Common myeloid progenitor, CD34-positive (primary cell): ENCODE data around the gene CADPS2.

Experiments used
- CTCF ChIA-PET: fragments of 350-600 bp; sonication (Branson Sonifier 250); formaldehyde crosslinking; loops from one replicate; lab custom pipeline; 2021; ENCODE audit warnings: antibody characterized with exemption; lab: Charles Lee
- POLR2A ChIA-PET: fragments of 350-600 bp; sonication (Branson Sonifier 250); formaldehyde crosslinking; loops from one replicate; lab custom pipeline; 2021; ENCODE audit warnings: antibody characterized with exemption; lab: Charles Lee
- DNase-seq, 3 donors: peaks; one replicate each; pipeline versions ENCODE4 v3.0.0 to v3.0.0-alpha.2; 2013
- H3K27ac ChIP-seq, 2 experiments: 1 replicate in 1 of 2; 2 replicates in 1 of 2; pipeline ENCODE4 v1.7.0; 2013; ENCODE audit warnings: inconsistent platforms in 2 of 2, low read length in 2 of 2, mild to moderate bottlenecking in 2 of 2, low read depth in 1 of 2, moderate library complexity in 1 of 2; ENCODE audit not compliant: severe bottlenecking in 2 of 2, insufficient read depth in 1 of 2, poor library complexity in 1 of 2
- H3K27me3 ChIP-seq, 5 experiments: replicated peaks in 2 of 5; 1 replicate in 3 of 5; 2 replicates in 2 of 5; pipeline versions ENCODE4 v1.6.1 to v1.7.0; 2013; ENCODE audit warnings: low read length in 4 of 5, mild to moderate bottlenecking in 2 of 5, moderate library complexity in 2 of 5, inconsistent platforms in 1 of 5; ENCODE audit not compliant: insufficient read depth in 5 of 5, control insufficient read depth in 4 of 5
- H3K36me3 ChIP-seq, 4 experiments: 1 replicate in 2 of 4; 2 replicates in 2 of 4; pipeline versions ENCODE4 v1.6.1 to v1.7.0; 2013; ENCODE audit warnings: low read length in 3 of 4, control low read depth in 1 of 4, mild to moderate bottlenecking in 1 of 4; ENCODE audit not compliant: control insufficient read depth in 4 of 4, insufficient read depth in 4 of 4
- H3K4me1 ChIP-seq, 4 experiments: 1 replicate in 3 of 4; 2 replicates in 1 of 4; pipeline versions ENCODE4 v1.6.1 to v1.7.1; 2013; ENCODE audit warnings: low read length in 3 of 4, mild to moderate bottlenecking in 3 of 4, control low read depth in 1 of 4, inconsistent platforms in 1 of 4, moderate library complexity in 1 of 4; ENCODE audit not compliant: control insufficient read depth in 4 of 4, insufficient read depth in 4 of 4; ENCODE audit errors: control extremely low read depth in 1 of 4
- H3K4me3 ChIP-seq, 7 experiments: 1 replicate in 4 of 7; 2 replicates in 3 of 7; pipeline versions ENCODE4 v1.5.1 to v1.7.0; 2013; ENCODE audit warnings: mild to moderate bottlenecking in 7 of 7, low read length in 6 of 7, moderate library complexity in 6 of 7, inconsistent platforms in 2 of 7, low read depth in 2 of 7, control low read depth in 1 of 7; ENCODE audit not compliant: insufficient read depth in 4 of 7, control insufficient read depth in 1 of 7; ENCODE audit errors: extremely low read depth in 1 of 7
- H3K9me3 ChIP-seq, 5 experiments: 1 replicate in 4 of 5; 2 replicates in 1 of 5; pipeline versions ENCODE4 v1.6.1 to v1.7.1; 2013; ENCODE audit warnings: low read length in 4 of 5, mild to moderate bottlenecking in 2 of 5, inconsistent platforms in 1 of 5, low read depth in 1 of 5, moderate library complexity in 1 of 5; ENCODE audit not compliant: control insufficient read depth in 4 of 5, insufficient read depth in 2 of 5; ENCODE audit errors: control extremely low read depth in 1 of 5
- WGBS: methylation state at CpG from one replicate; pipeline ENCODE4 v1.1.5; 2013; ENCODE audit not compliant: insufficient coverage; 5-methylcytosine and 5-hydroxymethylcytosine counted together

The CADPS2 gene

DNA sequence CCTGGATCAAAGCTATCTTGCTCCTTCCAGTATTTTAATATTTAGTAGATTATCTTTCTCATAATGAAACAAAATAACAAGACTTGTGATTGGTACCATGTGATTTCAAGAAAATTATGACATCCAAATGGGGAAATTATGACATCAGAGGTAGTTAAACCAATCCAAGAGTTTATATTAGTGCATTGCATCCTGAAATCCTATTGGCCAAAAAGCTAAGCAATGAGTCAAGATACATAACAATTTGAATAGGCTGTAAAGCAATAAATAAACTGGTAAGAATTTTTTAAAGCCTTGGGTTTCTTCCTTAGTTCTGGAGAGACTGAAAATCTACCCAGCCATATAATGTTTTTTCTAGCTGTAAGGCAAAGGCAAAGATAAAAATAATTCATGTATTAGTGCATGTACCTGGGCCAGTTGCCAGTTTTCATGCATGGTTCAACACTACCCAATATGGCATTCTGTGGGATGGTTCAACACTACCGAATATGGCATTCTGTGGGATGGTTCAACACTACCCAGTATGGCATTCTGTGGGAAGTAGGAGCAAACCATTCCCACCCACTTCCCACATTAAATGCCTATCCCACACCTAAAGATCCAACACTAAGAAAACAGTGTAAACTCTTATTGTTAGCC is 183.3 kb downstream of the CADPS2 start, which contains the start of gene RNF148:
Gene RNF148 (minus strand): TSS at position 51 of the 639 bp plus-strand sequence. CDS start 172 bp downstream, outside the sequence.
- no peak for DNase-seq
- H3K9me3 ChIP-seq = no peaks in the 10 kb centered on the region
- CTCF ChIA-PET = no interaction called here
- WGBS = 100% methylated on average over 1 of the region's 1 CpG
- H3K27me3 ChIP-seq = no peaks in the 10 kb centered on the region
- no peaks in the 10 kb centered on the region for H3K4me1 ChIP-seq
- H3K36me3 ChIP-seq = no peaks in the 10 kb centered on the region
- POLR2A ChIA-PET = no interaction called here
- no peak within 1 kb of the TSS for H3K4me3 ChIP-seq
- H3K27ac ChIP-seq = no peak within 1 kb of the TSS

DNA sequence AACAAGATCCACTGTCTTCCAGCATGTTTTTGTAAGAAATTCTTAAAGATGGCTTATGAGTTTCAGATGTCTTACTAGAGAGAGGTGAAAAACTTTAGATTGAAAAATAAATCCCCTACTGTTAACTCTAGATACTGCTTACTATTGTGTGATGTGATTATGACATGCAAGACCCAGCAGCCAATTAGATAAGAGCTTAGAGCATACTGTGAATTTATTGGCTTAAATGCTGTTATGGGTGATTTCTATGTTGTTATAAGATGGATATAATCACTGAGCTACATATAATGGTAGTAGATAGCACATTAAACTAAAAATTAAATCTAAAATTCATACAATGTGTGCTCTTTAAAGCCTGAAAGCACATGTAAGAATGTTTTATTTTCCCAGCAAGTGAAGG is 187.2 kb downstream of the CADPS2 start, which contains the start of gene RNF133:
Gene RNF133 (minus strand): TSS at position 101 of the 400 bp plus-strand sequence. CDS start 199 bp downstream, outside the sequence.
- no peak for DNase-seq
- Histone ChIP-seq H3K27me3 (no peaks in the 10 kb centered on the region), H3K4me3 (no peak within 1 kb of the TSS), H3K27ac (no peak within 1 kb of the TSS), H3K36me3 (no peaks in the 10 kb centered on the region), H3K9me3 (no peaks in the 10 kb centered on the region), H3K4me1 (no peaks in the 10 kb centered on the region)
- CTCF ChIA-PET = no interaction called here
- POLR2A ChIA-PET = no interaction called here

DNA sequence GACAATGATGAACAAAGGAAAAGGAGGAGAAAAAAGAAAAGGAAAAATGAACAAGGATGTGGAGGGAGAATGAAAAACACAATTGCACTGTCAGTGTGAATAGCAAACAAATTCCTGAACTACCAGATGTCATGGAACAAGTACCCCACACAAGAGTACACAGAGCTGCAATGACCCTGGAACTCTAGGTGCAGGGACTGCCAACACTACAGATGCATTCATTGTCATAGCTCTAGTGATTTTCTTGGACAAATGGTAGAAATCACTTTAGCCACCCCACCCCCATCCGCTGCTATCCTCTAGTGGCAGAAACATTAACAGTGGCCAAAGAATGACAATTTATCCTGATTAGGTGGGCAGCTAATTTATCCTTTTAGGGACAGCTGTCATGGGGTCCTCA is 190.4 kb downstream of the CADPS2 start:
- 100% methylated on average over 1 of the region's 1 CpG for WGBS
- ChIA-PET POLR2A (no interaction called here), CTCF (no interaction called here)

DNA sequence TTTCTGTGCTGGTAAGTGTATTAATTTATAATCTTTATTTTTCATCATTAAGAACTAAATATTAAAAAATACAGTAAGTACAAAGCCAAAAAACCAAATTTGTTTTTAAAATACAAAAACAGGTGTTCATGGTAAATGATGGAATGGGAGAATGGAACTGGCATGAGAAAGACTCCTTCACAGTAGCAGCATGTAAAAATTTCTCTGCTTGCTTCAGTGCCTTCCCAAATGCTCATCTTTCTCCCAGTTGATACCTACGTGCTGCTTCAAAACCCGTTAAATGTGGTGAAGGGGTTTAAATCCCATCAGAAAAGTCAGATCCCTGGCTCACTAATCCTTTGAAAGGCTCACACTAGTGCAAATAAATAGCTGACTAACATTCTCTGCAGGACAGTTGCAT is 191.6 kb downstream of the CADPS2 start:
- WGBS = 100% methylated on average over 2 of the region's 2 CpGs
- Histone ChIP-seq H3K4me3 (no peak overlapping the region), H3K36me3 (no peaks in the 10 kb centered on the region), H3K4me1 (no peaks in the 10 kb centered on the region), H3K27me3 (no peaks in the 10 kb centered on the region), H3K9me3 (peaks cover 0 to 2% (median 0%) of the 10 kb centered on the region in 5 experiments), H3K27ac (no peak overlapping the region)
- no peak for DNase-seq
- POLR2A ChIA-PET = no interaction called here
- CTCF ChIA-PET = no interaction called here

More for the DNA sequence above, 190.4 kb downstream of the CADPS2 start:
- Histone ChIP-seq H3K9me3 (peaks cover 0 to 2% (median 0%) of the 10 kb centered on the region in 5 experiments), H3K36me3 (no peaks in the 10 kb centered on the region), H3K4me1 (no peaks in the 10 kb centered on the region), H3K27ac (no peak overlapping the region), H3K4me3 (no peak overlapping the region), H3K27me3 (no peaks in the 10 kb centered on the region)
- DNase-seq = no peak

DNA sequence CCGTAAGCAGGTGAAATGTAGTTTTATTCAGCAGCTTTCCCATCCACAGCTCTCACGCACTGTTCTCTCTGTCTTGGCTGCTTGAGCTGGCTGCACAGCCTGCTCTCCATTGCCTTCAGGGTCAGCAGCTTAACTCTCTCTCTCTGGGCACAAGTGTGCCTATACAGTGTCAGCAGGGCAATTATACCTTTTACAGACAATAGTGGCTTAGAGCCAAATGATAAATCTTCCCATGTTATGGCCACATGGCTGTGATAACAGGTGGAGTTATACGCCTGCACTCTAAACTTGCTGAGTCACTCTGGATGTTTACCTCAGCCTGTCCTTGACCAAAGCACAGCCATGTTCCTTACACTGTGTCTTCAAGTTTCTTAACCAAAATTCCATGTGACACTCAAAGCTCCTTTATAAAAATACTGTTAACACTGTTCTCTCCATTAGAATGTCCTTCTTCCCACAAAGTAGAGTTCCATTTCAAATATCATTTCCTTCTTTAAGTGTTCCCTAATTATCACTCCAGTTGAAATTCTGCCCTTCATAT is 193.4 kb downstream of the CADPS2 start:
- Histone ChIP-seq H3K27me3 (no peaks in the 10 kb centered on the region), H3K4me1 (no peaks in the 10 kb centered on the region), H3K9me3 (peaks cover 0 to 2% (median 0%) of the 10 kb centered on the region in 5 experiments), H3K36me3 (no peaks in the 10 kb centered on the region), H3K27ac (no peak overlapping the region), H3K4me3 (no peak overlapping the region)
- DNase-seq = no peak
- ChIA-PET CTCF (interaction anchor here (0.5 kb wide), 1 partner anchor 152 kb away, joined by 3 read pairs; no protein-coding TSS in a partner anchor), POLR2A (no interaction called here)
- WGBS = 94% methylated on average over 3 of the region's 3 CpGs

DNA sequence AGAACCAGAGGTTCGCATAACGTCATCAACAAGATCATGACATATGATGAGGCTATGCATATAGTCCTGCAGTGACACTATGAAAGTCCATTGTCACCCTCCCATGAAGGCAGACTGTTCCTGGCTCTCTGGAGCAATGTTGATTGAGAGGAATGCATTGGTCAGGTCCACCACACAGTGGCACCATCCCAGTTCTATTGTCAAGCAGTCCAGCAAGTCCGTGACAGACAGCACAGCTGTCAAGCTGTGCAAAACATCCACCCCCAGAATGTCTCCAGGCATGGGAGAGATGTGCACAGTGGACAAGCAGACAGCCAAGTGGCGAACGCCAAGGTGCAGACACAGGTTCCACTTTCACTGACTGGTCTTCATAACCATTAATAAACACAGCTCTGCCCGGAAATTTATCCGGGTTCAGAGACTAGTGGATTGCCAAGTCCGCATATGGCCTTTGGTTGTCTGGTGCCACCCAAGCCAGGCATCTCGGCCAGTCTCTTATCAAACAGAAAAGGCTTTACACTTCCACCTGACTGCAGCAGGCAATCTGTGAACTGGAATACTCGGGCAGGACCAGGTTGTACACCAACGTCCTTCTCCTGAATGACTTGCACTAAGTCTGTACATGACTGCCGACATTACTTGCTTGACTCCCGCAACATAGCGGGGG is 194.6 kb downstream of the CADPS2 start:
- no peak overlapping the region for H3K4me3 ChIP-seq
- H3K27ac ChIP-seq = no peak overlapping the region
- no peaks in the 10 kb centered on the region for H3K4me1 ChIP-seq
- H3K36me3 ChIP-seq = no peaks in the 10 kb centered on the region
- peaks cover 0 to 2% (median 0%) of the 10 kb centered on the region in 5 experiments for H3K9me3 ChIP-seq
- ChIA-PET CTCF (no interaction called here), POLR2A (no interaction called here)
- DNase-seq = no peak
- WGBS = 96% methylated on average over 10 of the region's 14 CpGs
- H3K27me3 ChIP-seq = no peaks in the 10 kb centered on the region
